Pancreas (tissue), 10 donors: Measurements from ENCODE around the gene C14orf132. TPM values are rescaled to one million over a fixed set of nuclear protein-coding genes. Genes with fewer than 3 reads are reported as not detected.
A peak's percentile ranks its signal among the peaks of the same experiment; 100 is the strongest.

ENCODE experiments used
- ATAC-seq, 4 donors: fragments of 200-7000 bp; cut with Tn5 transposase; one replicate each; pipeline versions ENCODE4 v1.8.0 to v1.9.1; 2020; ENCODE audit warnings: mild to moderate bottlenecking in 4 of 4, moderate library complexity in 4 of 4
- DNase-seq, 6 donors: peaks; one replicate each; pipeline ENCODE4 v3.0.0-alpha.2; 2020
- FAIRE-seq: peaks from 2 replicates; lab custom pipeline; 2012; peaks lifted over from hg19 to GRCh38; lab: Jason Lieb, UNC
- H3K27ac ChIP-seq, 4 donors: fragments of 200-600 bp; sonication (generic); 1 replicate in 3 of 4; 2 replicates in 1 of 4; pipeline versions ENCODE4 v1.5.0 to v1.8.0; 2020
- H3K27me3 ChIP-seq, 4 donors: fragments of 200-600 bp; one replicate each; pipeline ENCODE4 v1.8.0; 2021
- H3K36me3 ChIP-seq, 3 donors: fragments of 200-600 bp; sonication (generic) in 1 of 3; one replicate each; pipeline versions ENCODE4 v1.5.0 to v1.8.0; 2020 to 2021
- H3K4me1 ChIP-seq, 3 donors: fragments of 200-600 bp; one replicate each; pipeline ENCODE4 v1.8.0; 2021
- H3K4me3 ChIP-seq, 4 donors: fragments of 200-600 bp; sonication (generic) in 2 of 4; one replicate each; pipeline versions ENCODE4 v1.5.0 to v1.8.0; 2020 to 2021
- H3K9me3 ChIP-seq, 4 donors: fragments of 200-600 bp; one replicate each; pipeline ENCODE4 v1.8.0; 2021
- WGBS, 2 donors: extraction: QIAGEN DNeasy Blood & Tissue Kit; methylation state at CpG; one replicate each; pipeline ENCODE4 v1.1.7; 2013; 5-methylcytosine and 5-hydroxymethylcytosine counted together
- intact Hi-C, 3 donors: fragments of 100-400 bp; cut with DNase I; formaldehyde crosslinking; loops; one replicate each; pipeline versions ENCODE4 v1.11.1 to v1.14.2; 2022
- polyA plus RNA-seq, 2 donors: library from polyadenylated mRNA; stranded (reverse); fragments of 200-250 nt; gene quantifications; one replicate each; pipeline ENCODE4 v1.2.3, GENCODE V29; 2013
- total RNA-seq, 6 donors: library from RNA; stranded (reverse); fragmentation: NEBNext Ultra II Directional in 4 of 6; extraction: Animal tissue kit (Norgen Biotek cat#: 25700) in 4 of 6; gene quantifications; one replicate each; pipeline versions ENCODE4 v1.2.1 to v1.2.4, GENCODE V29; 2021 to 2023
- TF ChIP-seq, protein P1 (sequence below), 4 donors: fragments of 200-600 bp; sonication (generic) in 3 of 4; IDR thresholded peaks; one replicate each; pipeline versions ENCODE4 v1.5.0 to v1.8.0; 2021; ENCODE audit warnings: antibody characterized with exemption in 4 of 4
- donor health status: healthy with polysubstance abuse.
- donor health status: DM: no; HTN: no; CAD: no; lungs with moderate emphysema.
- donor health status: DM: no; HTN: no; CAD: no.
- donor health status: control.
- donor health status: control.
- donor health status: Bipolar disorder and iron deficiency.
- donor health status: DM: yes; HTN: yes; CAD: no.
- donor health status: DM: no; HTN: no; CAD: no.
- donor health status: DM: no; HTN: no; CAD: no.
- donor health status: DM: yes; HTN: yes; CAD: no.

The C14orf132 gene
- total and polyA plus RNA-seq, 8 donors = 1.5 to 11.7 (median 3.7) TPM

DNA sequence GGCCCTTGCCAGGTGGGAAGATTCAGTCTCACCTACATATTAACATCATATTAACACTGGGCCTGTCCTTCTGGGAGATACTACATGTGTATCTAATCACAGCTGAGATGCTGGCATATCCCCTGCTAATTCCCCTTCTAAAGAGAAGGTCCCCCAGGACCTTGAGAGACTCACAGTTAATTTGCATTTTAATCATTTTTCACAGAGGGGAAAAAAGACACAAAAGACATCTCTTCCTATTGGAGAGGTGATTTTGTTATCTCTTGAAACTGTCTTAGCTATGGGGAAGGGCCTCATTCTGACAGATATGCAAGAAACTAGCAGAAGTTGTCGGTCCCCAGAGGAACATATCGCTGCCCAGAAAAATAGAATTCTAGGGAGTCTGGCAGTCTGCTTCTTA, 7.5 kb downstream of the C14orf132 start:
- H3K27me3 ChIP-seq = no peaks in the 10 kb centered on the region
- no peaks in the 10 kb centered on the region for H3K4me1 ChIP-seq
- TF ChIP-seq, protein P1, sequence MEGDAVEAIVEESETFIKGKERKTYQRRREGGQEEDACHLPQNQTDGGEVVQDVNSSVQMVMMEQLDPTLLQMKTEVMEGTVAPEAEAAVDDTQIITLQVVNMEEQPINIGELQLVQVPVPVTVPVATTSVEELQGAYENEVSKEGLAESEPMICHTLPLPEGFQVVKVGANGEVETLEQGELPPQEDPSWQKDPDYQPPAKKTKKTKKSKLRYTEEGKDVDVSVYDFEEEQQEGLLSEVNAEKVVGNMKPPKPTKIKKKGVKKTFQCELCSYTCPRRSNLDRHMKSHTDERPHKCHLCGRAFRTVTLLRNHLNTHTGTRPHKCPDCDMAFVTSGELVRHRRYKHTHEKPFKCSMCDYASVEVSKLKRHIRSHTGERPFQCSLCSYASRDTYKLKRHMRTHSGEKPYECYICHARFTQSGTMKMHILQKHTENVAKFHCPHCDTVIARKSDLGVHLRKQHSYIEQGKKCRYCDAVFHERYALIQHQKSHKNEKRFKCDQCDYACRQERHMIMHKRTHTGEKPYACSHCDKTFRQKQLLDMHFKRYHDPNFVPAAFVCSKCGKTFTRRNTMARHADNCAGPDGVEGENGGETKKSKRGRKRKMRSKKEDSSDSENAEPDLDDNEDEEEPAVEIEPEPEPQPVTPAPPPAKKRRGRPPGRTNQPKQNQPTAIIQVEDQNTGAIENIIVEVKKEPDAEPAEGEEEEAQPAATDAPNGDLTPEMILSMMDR (IDR thresholded peaks at IDR 0.05) = no peak
- DNase-seq = no peak
- intact Hi-C loops = no loop called here
- ATAC-seq = no peak
- FAIRE-seq = no peak
- no peaks in the 10 kb centered on the region for H3K36me3 ChIP-seq
- no peak overlapping the region for H3K27ac ChIP-seq
- no peaks in the 10 kb centered on the region for H3K9me3 ChIP-seq
- 95 to 97% methylated on average over 2 of the region's 2 CpGs for WGBS, 2 donors
- H3K4me3 ChIP-seq = no peak overlapping the region

DNA sequence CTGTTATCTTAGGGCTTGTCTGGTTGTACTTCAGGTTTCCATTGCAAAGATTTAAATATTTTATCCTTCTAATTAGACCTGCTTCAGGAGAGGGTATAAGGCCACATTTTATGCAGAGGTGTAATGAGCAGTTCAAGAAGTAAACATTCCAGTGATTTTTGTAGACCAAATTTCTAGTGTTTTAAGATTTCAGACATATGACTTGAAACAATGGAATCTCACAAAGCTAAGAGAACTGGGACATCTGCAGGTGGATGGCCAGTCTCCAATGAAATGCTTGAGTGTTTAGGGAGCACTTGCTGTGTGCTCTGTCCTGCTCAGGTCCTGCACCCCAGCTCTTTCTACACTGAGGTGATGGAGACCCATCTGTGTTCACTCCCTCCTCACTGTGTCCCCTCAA, 7.9 kb downstream of the C14orf132 start:
- Histone ChIP-seq H3K4me3 (no peak overlapping the region), H3K4me1 (no peaks in the 10 kb centered on the region), H3K27ac (no peak overlapping the region), H3K9me3 (no peaks in the 10 kb centered on the region), H3K27me3 (no peaks in the 10 kb centered on the region), H3K36me3 (no peaks in the 10 kb centered on the region)
- no peak for ATAC-seq
- TF ChIP-seq, protein P1 (IDR thresholded peaks at IDR 0.05) = no peak
- DNase-seq = no peak
- intact Hi-C loops = no loop called here
- FAIRE-seq = no peak

DNA sequence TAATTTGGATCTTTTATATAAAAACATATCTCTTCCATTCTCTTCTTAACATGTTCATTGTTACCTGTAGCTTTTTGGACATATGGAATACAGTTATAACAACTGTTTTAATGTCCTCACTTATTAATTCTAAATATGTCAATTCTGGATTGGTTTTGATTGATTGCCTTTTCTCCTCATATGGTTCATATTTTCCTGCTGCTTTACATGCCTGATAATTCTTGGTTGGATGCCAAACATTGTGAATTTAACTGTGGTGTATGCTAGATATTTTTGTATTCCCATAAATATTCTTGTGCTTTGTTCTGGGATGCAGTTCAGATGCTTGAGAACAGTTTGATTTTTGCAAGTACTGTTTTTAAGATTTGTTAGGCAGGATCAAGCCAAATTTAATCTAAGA, 10.8 kb downstream of the C14orf132 start:
- H3K27ac ChIP-seq = no peak overlapping the region
- intact Hi-C loops = no loop called here
- no peak overlapping the region for H3K4me3 ChIP-seq
- H3K4me1 ChIP-seq = no peaks in the 10 kb centered on the region
- H3K36me3 ChIP-seq = no peaks in the 10 kb centered on the region
- DNase-seq (no peak), FAIRE-seq (no peak), ATAC-seq (no peak)
- H3K9me3 ChIP-seq = no peaks in the 10 kb centered on the region
- TF ChIP-seq, protein P1 (IDR thresholded peaks at IDR 0.05) = no peak
- H3K27me3 ChIP-seq = no peaks in the 10 kb centered on the region

DNA sequence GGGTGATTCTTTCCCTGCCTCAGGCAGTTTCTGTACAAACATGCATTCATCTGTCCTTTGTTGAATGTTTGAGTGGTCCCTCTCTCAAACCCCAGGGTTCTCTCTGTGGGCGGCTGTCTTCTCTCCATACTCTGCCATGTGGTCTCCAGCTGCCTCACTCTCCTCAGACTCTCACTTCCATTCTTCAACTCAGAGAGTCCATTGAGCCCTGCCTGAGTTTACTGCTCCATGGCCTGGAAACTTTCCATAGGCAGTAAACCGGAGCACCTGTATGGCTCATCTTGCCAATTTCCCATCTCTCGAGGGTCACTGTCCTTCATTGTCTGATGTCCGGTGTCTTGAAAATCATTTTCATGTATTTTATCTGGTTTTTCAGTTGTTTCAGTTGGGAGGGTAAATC, 11.3 kb downstream of the C14orf132 start:
- no peak for DNase-seq
- no peaks in the 10 kb centered on the region for H3K36me3 ChIP-seq
- H3K27me3 ChIP-seq = no peaks in the 10 kb centered on the region
- TF ChIP-seq, protein P1 (IDR thresholded peaks at IDR 0.05) = no peak
- no peak for FAIRE-seq
- H3K4me3 ChIP-seq = no peak overlapping the region
- H3K4me1 ChIP-seq = no peaks in the 10 kb centered on the region
- no peaks in the 10 kb centered on the region for H3K9me3 ChIP-seq
- intact Hi-C loops = no loop called here
- ATAC-seq = no peak
- WGBS, 2 donors = 86 to 90% methylated on average over 4 of the region's 4 CpGs
- no peak overlapping the region for H3K27ac ChIP-seq

DNA sequence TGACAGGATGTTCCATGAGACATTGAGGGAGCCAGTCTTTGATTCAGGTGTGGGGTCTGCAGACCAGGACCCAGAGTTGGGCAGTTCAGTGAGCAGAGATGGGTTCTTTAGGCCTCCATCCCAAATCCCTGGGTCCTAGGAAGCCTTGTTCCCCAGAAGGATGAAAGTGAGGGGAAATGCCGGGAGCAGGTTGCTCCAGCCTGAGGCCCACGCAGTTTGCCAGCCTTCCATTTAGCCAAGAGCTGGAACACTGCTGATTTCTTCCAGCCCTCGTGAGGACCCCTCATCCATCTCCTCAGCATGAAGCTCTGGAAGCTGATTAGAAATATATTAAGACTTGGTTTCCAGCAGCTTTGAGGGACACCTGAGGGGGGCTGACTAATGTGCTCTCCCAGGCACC, 12.1 kb downstream of the C14orf132 start:
- H3K4me1 ChIP-seq = no peaks in the 10 kb centered on the region
- H3K4me3 ChIP-seq = no peak overlapping the region
- TF ChIP-seq, protein P1 (IDR thresholded peaks at IDR 0.05) = no peak
- DNase-seq (peak in 1 of 6 donors; percentile 21), ATAC-seq (no peak), FAIRE-seq (no peak)
- 60 to 65% methylated on average over 3 of the region's 3 CpGs for WGBS, 2 donors
- no peaks in the 10 kb centered on the region for H3K27me3 ChIP-seq
- intact Hi-C loops = no loop called here
- no peaks in the 10 kb centered on the region for H3K9me3 ChIP-seq
- H3K27ac ChIP-seq = no peak overlapping the region
- H3K36me3 ChIP-seq = no peaks in the 10 kb centered on the region
